ENCODE measurements around the gene GPANK1. TPM values are rescaled to one million over a fixed set of nuclear protein-coding genes. Genes with fewer than 3 reads are reported as not detected.

GPANK1 gene
- polyA plus RNA-seq, 3 donors from 2014 or later, result 17.2 to 29.3 (median 22.9) TPM

- H3K27ac Mint-ChIP-seq, result peak overlapping the region in 1 of 6 donors; percentile 9
- no peak overlapping the region for H3K4me3 Mint-ChIP-seq
- peaks cover 26 to 29% of the 10 kb centered on the region in 2 donors for H3K4me1 Mint-ChIP-seq
Observed at GRCh38 chr6:31624070-31624469, 40.7 kb downstream of the GPANK1 start.

GRCh38 chr6:31622684-31623091, 42.1 kb downstream of the GPANK1 start:
- no peak for DNase-seq
- H3K36me3 Mint-ChIP-seq, result peaks cover 18 to 37% (median 27%) of the 10 kb centered on the region in 3 donors
- peaks cover 11 to 15% (median 14%) of the 10 kb centered on the region in 3 donors for H3K27me3 Mint-ChIP-seq (ENCODE audit: low read depth in 3 of 3)
- H3K4me1 Mint-ChIP-seq, result peaks cover 26 to 29% of the 10 kb centered on the region in 2 donors
- peak overlapping the region; percentile 80 to 98 (median 97) for H3K27ac Mint-ChIP-seq
- peak overlapping the region in 2 of 5 donors; percentile 18 to 90 for H3K4me3 Mint-ChIP-seq
- H3K9me3 Mint-ChIP-seq, result no peaks in the 10 kb centered on the region

More at GRCh38 chr6:31624070-31624469, 40.7 kb downstream of the GPANK1 start:
- Mint-ChIP-seq H3K36me3 (peaks cover 28 to 46% (median 28%) of the 10 kb centered on the region in 3 donors), H3K27me3 (ENCODE audit: low read depth in 3 of 3) (peaks cover 11 to 17% (median 14%) of the 10 kb centered on the region in 3 donors), H3K9me3 (no peaks in the 10 kb centered on the region)
- DNase-seq, result no peak

- Mint-ChIP-seq H3K36me3 (peaks cover 11 to 30% (median 20%) of the 10 kb centered on the region in 3 donors), H3K9me3 (no peaks in the 10 kb centered on the region), H3K27me3 (ENCODE audit: low read depth in 3 of 3) (peaks cover 11 to 15% (median 14%) of the 10 kb centered on the region in 3 donors), H3K27ac (peak overlapping the region; percentile 93 to 98 (median 97)), H3K4me1 (peaks cover 26 to 29% of the 10 kb centered on the region in 2 donors), H3K4me3 (peak overlapping the region; percentile 87 to 96 (median 93))
- no peak for DNase-seq
Observed at GRCh38 chr6:31621991-31622390, 42.8 kb downstream of the GPANK1 start.

GRCh38 chr6:31621320-31621939, 43.4 kb downstream of the GPANK1 start:
- peaks cover 10 to 26% (median 17%) of the 10 kb centered on the region in 3 donors for H3K36me3 Mint-ChIP-seq
- no peaks in the 10 kb centered on the region for H3K9me3 Mint-ChIP-seq
- H3K27me3 Mint-ChIP-seq (ENCODE audit: low read depth in 3 of 3), result peaks cover 11 to 15% (median 14%) of the 10 kb centered on the region in 3 donors
- H3K27ac Mint-ChIP-seq, result peak overlapping the region; percentile 93 to 98 (median 97)
- H3K4me3 Mint-ChIP-seq, result peak overlapping the region; percentile 87 to 96 (median 93)
- H3K4me1 Mint-ChIP-seq, result peaks cover 27 to 29% of the 10 kb centered on the region in 2 donors
- DNase-seq, result no peak

- Mint-ChIP-seq H3K9me3 (no peaks in the 10 kb centered on the region), H3K27ac (peak within 1 kb of the TSS; percentile 97 to 99 (median 98)), H3K4me3 (peak within 1 kb of the TSS; percentile 90 to 96 (median 93)), H3K27me3 (ENCODE audit: low read depth in 3 of 3) (peaks cover 11 to 18% (median 14%) of the 10 kb centered on the region in 3 donors), H3K4me1 (peaks cover 27 to 29% of the 10 kb centered on the region in 2 donors), H3K36me3 (peaks cover 6 to 20% (median 10%) of the 10 kb centered on the region in 3 donors)
- DNase-seq, result peak in 1 of 3 donors; percentile 78
Observed at GRCh38 chr6:31620586-31621319, 44.0 kb downstream of the GPANK1 start, which contains the start of gene PRRC2A. TSS of gene PRRC2A (plus strand) at chr6:31620715. CDS start at chr6:31622790, 2,075 bp downstream.

GRCh38 chr6:31619805-31620585, 44.8 kb downstream of the GPANK1 start:
- H3K4me3 Mint-ChIP-seq, result peak overlapping the region; percentile 87 to 94 (median 89)
- peak overlapping the region; percentile 95 to 99 (median 97) for H3K27ac Mint-ChIP-seq
- H3K9me3 Mint-ChIP-seq, result no peaks in the 10 kb centered on the region
- peaks cover 27 to 29% of the 10 kb centered on the region in 2 donors for H3K4me1 Mint-ChIP-seq
- DNase-seq, result peak; percentile 97 to 99 (median 98)
- H3K27me3 Mint-ChIP-seq (ENCODE audit: low read depth in 3 of 3), result peaks cover 11 to 19% (median 14%) of the 10 kb centered on the region in 3 donors
- H3K36me3 Mint-ChIP-seq, result peaks cover 6 to 12% (median 6%) of the 10 kb centered on the region in 3 donors

GRCh38 chr6:31617010-31617409, 47.8 kb downstream of the GPANK1 start:
- Mint-ChIP-seq H3K9me3 (no peaks in the 10 kb centered on the region), H3K27me3 (ENCODE audit: low read depth in 3 of 3) (peaks cover 11 to 19% (median 14%) of the 10 kb centered on the region in 3 donors)

GRCh38 chr6:31615748-31616147, 49.0 kb downstream of the GPANK1 start:
- peaks cover 8% of the 10 kb centered on the region in 2 donors for H3K4me1 Mint-ChIP-seq
- H3K27ac Mint-ChIP-seq, result peak overlapping the region in 1 of 6 donors; percentile 5
- H3K4me3 Mint-ChIP-seq, result no peak overlapping the region
- no peak for DNase-seq
- peaks cover 6 to 12% (median 8%) of the 10 kb centered on the region in 3 donors for H3K27me3 Mint-ChIP-seq (ENCODE audit: low read depth in 3 of 3)
- no peaks in the 10 kb centered on the region for H3K36me3 Mint-ChIP-seq
- no peaks in the 10 kb centered on the region for H3K9me3 Mint-ChIP-seq

More at GRCh38 chr6:31617010-31617409, 47.8 kb downstream of the GPANK1 start:
- Mint-ChIP-seq H3K36me3 (no peaks in the 10 kb centered on the region), H3K4me3 (peak overlapping the region in 1 of 5 donors; percentile 46), H3K4me1 (peaks cover 19% of the 10 kb centered on the region in 2 donors), H3K27ac (peak overlapping the region in 1 of 6 donors; percentile 63)
- DNase-seq, result no peak

- Mint-ChIP-seq H3K27me3 (ENCODE audit: low read depth in 3 of 3) (peaks cover 2 to 6% (median 2%) of the 10 kb centered on the region in 3 donors), H3K4me3 (peak within 1 kb of the TSS in 1 of 5 donors; percentile 31), H3K27ac (peak within 1 kb of the TSS in 4 of 6 donors; percentile 5 to 67 (median 32)), H3K36me3 (no peaks in the 10 kb centered on the region), H3K9me3 (no peaks in the 10 kb centered on the region), H3K4me1 (peaks cover 5 to 7% of the 10 kb centered on the region in 2 donors)
- no peak for DNase-seq
Observed at GRCh38 chr6:31614684-31615578, 49.9 kb downstream of the GPANK1 start, which contains the start of gene AIF1. TSS of gene AIF1 (plus strand) at chr6:31615234. CDS start at chr6:31615330, 96 bp downstream.

- Mint-ChIP-seq H3K27me3 (ENCODE audit: low read depth in 3 of 3) (peaks cover 1 to 4% (median 2%) of the 10 kb centered on the region in 3 donors), H3K36me3 (no peaks in the 10 kb centered on the region), H3K4me3 (no peak overlapping the region), H3K4me1 (peaks cover 0 to 1% of the 10 kb centered on the region in 2 donors), H3K27ac (no peak overlapping the region), H3K9me3 (no peaks in the 10 kb centered on the region)
- no peak for DNase-seq
Observed at GRCh38 chr6:31614075-31614619, 50.6 kb downstream of the GPANK1 start.
